ENCODE measurements around the gene POM121C.
"Not testable (repeated sequence)": the region's sequence is repeated elsewhere in the genome, so short reads cannot be mapped to it uniquely, and the experiment has no call there.

POM121C gene

DNA sequence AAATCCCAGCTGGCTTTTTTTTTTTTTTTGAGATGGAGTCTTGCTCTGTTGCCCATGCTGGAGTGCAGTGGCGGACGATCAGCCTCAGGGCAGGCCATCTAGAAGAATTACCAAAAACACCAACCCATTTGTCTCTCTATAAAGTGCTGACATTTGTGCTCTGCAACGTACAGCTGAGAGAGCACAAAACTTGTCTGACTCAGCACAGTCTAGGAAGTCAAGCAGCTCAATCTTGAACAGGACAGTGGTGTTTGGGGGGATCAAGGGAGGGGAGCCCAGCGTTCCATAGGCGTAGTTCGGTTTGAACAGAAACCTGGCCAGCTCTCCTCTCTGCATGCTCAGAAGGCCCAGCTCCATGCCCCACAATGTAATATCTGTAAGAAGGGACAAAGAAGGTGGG lies 92.9 kb downstream of the POM121C start:
- DNase-seq (ENCODE audit: low spot score), result not testable (repeated sequence)

DNA sequence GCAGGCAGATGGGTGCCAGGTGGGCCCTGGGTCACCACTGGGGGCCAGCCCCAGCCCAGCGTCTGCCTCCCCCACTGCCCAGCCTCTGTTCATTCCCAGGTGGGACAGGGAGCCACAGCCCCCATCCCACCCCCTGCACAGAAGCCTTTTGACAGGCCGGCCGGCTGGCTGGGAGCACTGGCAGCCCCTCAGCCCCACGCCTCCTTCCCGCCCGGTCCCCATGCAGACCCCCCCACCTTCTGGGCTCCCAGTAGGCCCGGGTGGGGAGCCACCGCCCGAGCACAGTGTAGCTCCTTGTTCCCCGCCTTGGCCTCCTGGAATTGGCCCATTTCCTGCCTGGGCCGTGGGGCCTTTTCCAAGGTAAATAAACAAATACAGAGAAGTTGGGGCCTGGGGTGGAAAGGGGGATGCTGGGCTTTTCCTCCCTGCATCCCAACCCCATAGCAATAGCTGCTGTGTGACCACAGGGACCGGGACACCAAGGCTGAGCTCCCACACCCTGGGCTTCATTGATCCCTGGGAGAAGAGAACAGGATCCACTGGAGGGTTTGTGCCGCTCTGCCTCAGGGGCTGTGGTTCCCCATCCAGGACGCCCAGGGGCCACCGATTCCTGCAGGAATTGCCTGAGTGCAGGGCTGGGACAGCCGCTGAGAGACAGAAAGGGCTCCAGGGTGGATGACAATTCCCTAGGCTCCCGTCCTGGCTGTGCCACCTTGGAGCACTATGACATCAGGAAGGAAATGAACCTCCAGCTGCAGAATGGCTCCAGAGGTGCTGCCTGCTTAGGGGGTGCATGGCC lies 111.4 kb downstream of the POM121C start:
- DNase-seq (ENCODE audit: low spot score), result not testable (repeated sequence)

DNA sequence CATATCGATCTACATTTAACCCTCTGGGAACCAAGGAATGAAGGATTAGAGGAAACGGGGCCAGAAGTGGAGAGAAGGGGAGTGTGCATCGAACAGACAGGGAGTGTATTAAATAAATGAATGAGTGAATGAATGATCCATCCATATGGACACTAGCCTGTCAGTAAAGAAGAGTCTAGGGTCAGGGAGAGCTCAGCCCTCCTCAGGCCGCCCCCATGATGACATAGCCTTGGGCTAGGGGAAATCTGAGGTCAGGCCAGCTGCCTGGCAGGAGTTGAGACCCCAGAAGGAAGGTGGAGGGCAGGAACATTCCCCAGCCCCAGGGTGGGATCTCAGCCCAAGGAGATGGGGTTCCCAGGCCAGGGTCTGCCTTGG lies 112.0 kb downstream of the POM121C start:
- DNase-seq (ENCODE audit: low spot score), result not testable (repeated sequence)

DNA sequence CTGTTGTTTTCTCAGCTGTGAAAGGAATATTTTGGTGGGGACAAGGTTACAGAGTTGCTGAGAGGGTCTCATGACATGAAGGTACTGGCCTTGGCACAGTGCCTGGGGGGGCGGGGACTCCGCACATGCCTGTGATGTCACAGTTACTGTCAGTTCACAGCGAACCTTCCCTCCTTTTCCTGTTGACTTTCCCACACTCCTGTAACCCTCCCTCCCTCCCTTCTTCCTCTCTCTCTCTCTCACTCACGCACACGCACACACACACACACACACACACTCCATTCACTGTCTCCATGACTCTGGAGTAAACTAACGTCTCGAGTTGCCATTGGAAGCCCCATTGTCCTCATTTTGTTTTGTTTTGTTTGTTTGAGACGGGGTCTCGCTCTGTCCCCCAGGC lies 118.8 kb downstream of the POM121C start:
- not testable (repeated sequence) for DNase-seq (ENCODE audit: low spot score)

All from hematopoietic multipotent progenitor cell treated with erythropoietin and hydrocortisone succinate and interleukin-3 and kit ligand, for 15 days (in vitro differentiated cells).